GM06990 (cell line): Measurements from ENCODE around the gene MRPL11.

ENCODE experiments used
- DNase-seq: peaks from one replicate; pipeline ENCODE4 v3.0.0-alpha.2; 2011; ENCODE audit not compliant: insufficient read length; ENCODE audit errors: extremely low read depth
- H3K27me3 ChIP-seq: replicated peaks from 2 replicates; pipeline ENCODE4 v1.6.0; 2011; ENCODE audit warnings: low read length; ENCODE audit not compliant: control insufficient read depth, insufficient read depth
- H3K36me3 ChIP-seq: 2 replicates; pipeline ENCODE4 v1.5.1; 2011; ENCODE audit warnings: low read length; ENCODE audit not compliant: control insufficient read depth, insufficient read depth
- H3K4me3 ChIP-seq: replicated peaks from 2 replicates; pipeline ENCODE4 v1.5.1; 2011; ENCODE audit warnings: low read depth, mild to moderate bottlenecking, control low read depth, low read length
- TF ChIP-seq, protein P1 (sequence below): IDR thresholded peaks from 2 replicates; pipeline ENCODE4 v1.5.1; 2011; ENCODE audit warnings: low read length, control low read depth, mild to moderate bottlenecking, inconsistent platforms; ENCODE audit not compliant: insufficient read depth, poor library complexity, severe bottlenecking

Gene MRPL11

DNA sequence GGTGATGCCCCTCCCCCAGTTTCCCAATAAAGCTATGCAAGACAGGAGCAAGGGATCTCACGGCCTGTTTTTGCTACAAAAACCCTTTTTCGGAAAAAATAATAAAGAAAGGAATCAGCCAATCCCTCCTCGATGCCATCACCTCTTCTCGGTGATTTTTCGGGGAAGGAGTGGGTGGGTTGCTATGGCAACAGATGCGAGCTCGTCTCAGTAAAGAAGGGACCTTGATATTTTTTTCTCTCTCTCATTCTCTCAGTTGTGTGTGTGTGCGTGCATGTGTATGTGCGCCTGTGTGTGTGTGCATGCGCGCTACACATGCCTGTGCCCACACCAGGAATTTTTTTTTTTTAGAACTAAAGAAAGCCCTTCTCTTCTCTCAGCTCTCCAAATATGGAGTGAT lies 21.6 kb downstream of the MRPL11 start:
- Histone ChIP-seq H3K27me3 (peaks cover 2% of the 10 kb centered on the region), H3K36me3 (no peaks in the 10 kb centered on the region), H3K4me3 (no peak overlapping the region)
- TF ChIP-seq, protein P1, sequence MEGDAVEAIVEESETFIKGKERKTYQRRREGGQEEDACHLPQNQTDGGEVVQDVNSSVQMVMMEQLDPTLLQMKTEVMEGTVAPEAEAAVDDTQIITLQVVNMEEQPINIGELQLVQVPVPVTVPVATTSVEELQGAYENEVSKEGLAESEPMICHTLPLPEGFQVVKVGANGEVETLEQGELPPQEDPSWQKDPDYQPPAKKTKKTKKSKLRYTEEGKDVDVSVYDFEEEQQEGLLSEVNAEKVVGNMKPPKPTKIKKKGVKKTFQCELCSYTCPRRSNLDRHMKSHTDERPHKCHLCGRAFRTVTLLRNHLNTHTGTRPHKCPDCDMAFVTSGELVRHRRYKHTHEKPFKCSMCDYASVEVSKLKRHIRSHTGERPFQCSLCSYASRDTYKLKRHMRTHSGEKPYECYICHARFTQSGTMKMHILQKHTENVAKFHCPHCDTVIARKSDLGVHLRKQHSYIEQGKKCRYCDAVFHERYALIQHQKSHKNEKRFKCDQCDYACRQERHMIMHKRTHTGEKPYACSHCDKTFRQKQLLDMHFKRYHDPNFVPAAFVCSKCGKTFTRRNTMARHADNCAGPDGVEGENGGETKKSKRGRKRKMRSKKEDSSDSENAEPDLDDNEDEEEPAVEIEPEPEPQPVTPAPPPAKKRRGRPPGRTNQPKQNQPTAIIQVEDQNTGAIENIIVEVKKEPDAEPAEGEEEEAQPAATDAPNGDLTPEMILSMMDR: no peak
- DNase-seq: no peak

DNA sequence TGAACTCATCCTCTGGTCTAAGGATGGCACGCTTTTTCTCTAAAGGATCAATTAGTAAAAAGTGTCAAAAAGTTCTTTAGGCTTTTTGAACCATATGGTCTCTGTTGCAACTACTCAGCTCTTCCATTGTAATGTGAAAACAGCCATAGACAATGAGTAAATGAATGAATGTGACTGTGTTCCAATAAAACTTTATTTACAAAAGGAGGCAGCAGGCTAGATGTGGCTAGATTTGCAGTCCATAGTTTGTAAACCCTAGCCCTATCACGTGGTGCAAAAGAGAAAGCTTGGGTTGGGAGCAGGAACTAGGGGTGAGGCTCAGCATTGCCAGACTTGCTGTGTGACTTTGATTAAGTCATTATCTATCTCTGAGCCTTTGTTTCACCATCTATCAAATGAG lies 23.2 kb downstream of the MRPL11 start:
- H3K36me3 ChIP-seq: no peaks in the 10 kb centered on the region
- H3K27me3 ChIP-seq: peaks cover 2% of the 10 kb centered on the region

DNA sequence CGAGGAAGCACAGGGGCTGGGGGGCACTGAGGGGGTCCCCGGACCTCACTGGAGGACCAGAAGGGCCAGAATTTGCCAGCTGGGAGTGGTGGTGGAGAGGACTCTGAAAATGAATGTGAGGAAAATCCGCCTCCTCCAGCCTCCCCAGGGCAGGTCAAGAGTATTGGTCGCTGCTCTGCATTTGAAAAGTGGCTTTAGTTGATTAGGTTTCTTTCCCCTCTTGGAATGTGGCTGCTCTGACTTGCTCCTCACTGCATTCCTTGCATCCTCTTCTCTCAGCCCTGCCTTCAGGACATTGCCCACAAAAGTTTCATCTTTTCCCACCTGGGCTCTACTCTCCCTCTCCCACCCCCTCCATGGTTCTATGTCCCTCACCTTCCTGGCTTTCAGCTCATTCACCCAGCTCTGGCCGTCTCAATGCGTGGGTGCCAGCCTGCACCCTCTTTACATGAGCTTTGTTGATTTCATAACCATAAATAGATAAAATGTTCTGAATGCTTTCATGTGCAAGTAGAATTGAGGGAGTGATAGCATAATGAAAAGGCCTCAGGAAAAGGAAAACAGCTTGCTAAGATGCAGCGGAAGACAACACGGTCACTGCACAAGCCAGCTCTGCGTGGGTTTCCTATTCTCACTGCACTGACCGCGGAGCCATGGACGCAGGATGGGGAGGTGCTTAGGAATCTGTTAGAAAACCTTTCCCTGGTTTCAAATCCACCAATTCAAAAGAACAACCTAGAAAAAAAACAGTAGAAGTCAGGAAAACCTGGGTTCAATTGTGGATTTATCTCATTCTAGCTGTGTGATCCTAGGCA lies 24.3 kb downstream of the MRPL11 start:
- Histone ChIP-seq H3K36me3 (no peaks in the 10 kb centered on the region), H3K27me3 (peaks cover 4% of the 10 kb centered on the region), H3K4me3 (no peak overlapping the region)
- no peak for DNase-seq
- TF ChIP-seq, protein P1: no peak

More for the DNA sequence above, 23.2 kb downstream of the MRPL11 start:
- TF ChIP-seq, protein P1: no peak
- H3K4me3 ChIP-seq: no peak overlapping the region
- DNase-seq: no peak

DNA sequence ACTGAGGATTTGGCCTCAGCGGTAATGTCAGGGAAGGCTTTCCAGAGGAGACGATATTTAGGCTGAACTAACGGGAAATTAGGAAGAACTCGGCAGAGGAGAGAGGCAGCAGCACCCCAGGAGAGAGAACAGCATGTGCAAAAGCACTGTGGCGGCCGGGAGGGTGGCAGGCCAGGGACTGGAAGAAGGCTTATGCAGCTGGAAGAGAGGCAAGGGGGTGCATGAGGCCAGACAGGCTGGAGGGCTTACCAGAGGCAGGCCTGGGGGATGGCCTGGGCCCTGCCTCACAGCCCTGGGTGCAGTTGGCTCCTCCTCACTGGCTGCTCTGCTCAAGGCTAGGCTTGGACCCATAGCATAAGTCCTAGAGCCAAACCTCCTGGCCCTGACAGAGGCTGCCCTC lies 25.5 kb downstream of the MRPL11 start:
- TF ChIP-seq, protein P1: no peak
- Histone ChIP-seq H3K27me3 (peaks cover 4% of the 10 kb centered on the region), H3K4me3 (no peak overlapping the region), H3K36me3 (no peaks in the 10 kb centered on the region)
- no peak for DNase-seq

DNA sequence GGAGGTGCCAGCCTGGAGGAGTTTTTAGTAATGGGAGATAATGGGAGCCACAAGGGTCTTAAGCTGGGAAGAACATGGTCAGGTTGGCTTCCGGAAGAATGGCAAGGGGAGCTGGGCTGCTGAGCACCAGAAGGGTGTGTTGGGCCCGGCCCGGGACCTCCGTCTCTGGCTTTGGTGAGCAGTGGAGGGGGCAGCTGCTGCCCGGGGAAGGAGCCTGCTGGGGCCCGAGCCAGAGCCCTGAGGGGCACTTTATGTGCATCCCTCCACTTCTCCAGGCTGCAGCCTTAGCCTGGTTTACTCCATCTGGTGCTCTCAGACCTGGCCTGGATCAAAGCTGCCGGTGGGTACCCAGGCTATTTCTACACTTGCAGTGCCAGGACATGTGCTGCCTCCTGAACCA lies 26.5 kb downstream of the MRPL11 start:
- TF ChIP-seq, protein P1: no peak
- DNase-seq: no peak
- H3K4me3 ChIP-seq: no peak overlapping the region
- H3K36me3 ChIP-seq: no peaks in the 10 kb centered on the region
- H3K27me3 ChIP-seq: peaks cover 4% of the 10 kb centered on the region
